HUES6 (cell line): Measurements from ENCODE around the gene TRIM54.
"Not testable (repeated sequence)": the region's sequence is repeated elsewhere in the genome, so short reads cannot be mapped to it uniquely, and the experiment has no call there.

Experiments
- H3K27ac ChIP-seq: 2 replicates; pipeline ENCODE4 v1.7.0; 2013; ENCODE audit warnings: low read depth, mild to moderate bottlenecking, low read length, inconsistent platforms
- H3K27me3 ChIP-seq: 2 replicates; pipeline ENCODE4 v1.6.1; 2013; ENCODE audit warnings: low read length; ENCODE audit not compliant: control insufficient read depth, insufficient read depth
- H3K36me3 ChIP-seq: 2 replicates; pipeline ENCODE4 v1.6.1; 2013; ENCODE audit warnings: low read length; ENCODE audit not compliant: control insufficient read depth, insufficient read depth
- H3K4me1 ChIP-seq: 2 replicates; pipeline ENCODE4 v1.6.1; 2013; ENCODE audit warnings: low read length; ENCODE audit not compliant: control insufficient read depth, insufficient read depth
- H3K4me3 ChIP-seq: 2 replicates; pipeline ENCODE4 v1.5.1; 2013; ENCODE audit warnings: low read depth, low read length
- H3K9ac ChIP-seq: one replicate; pipeline ENCODE4 v1.6.1; 2013; ENCODE audit warnings: mild to moderate bottlenecking, low read length
- H3K9me3 ChIP-seq: 2 replicates; pipeline ENCODE4 v1.6.1; 2013; ENCODE audit warnings: low read depth, low read length; ENCODE audit not compliant: control insufficient read depth, insufficient read depth

TRIM54 gene

GRCh38 chr2:27258051-27258450 is 24.2 kb upstream of the TRIM54 start:
- Histone ChIP-seq H3K36me3 (no peaks in the 10 kb centered on the region), H3K9ac (no peak overlapping the region), H3K27me3 (peaks cover 61% of the 10 kb centered on the region), H3K9me3 (no peaks in the 10 kb centered on the region), H3K4me3 (no peak overlapping the region), H3K4me1 (0 out of 2 replicates have a peak, but pooled peaks cover 6% of the 10 kb centered on the region), H3K27ac (no peak overlapping the region)

DNA sequence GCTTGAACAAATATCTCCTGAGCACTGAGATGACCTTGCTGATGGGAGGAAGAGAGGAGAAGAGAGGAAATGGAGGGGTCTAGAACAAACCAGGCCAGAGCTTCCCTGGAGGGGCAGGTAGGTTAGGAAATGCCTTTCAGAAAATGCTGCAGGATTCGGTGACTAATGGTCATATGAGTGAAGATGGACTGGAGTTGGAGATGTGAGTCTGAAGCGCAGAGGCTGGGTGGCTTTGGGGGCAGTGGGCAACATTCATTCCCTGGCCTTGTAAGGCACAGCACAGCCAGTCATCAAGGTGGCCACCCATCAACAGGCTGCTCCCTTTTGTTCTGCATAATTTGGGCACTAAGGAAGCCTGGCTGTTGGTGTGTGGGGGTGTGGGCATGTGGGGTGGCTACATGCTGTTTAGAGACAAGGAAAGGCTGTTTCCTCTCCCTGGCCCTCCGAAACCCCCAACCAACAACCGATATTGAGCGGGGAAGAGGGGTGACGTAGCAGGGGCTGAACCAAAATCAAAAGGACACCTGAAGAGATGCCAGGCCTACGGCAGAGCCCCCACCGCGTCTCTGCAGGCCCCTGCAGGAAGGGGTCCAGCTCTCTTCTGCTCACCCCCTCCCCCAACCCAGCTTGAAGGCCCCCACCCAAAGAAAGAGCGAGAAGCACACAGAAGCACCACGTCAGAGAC is 20.8 kb upstream of the TRIM54 start:
- H3K9me3 ChIP-seq: no peaks in the 10 kb centered on the region
- H3K4me1 ChIP-seq: peaks cover 15% of the 10 kb centered on the region
- peak overlapping the region; percentile 56 for H3K4me3 ChIP-seq
- H3K27me3 ChIP-seq: peaks cover 91% of the 10 kb centered on the region
- no peak overlapping the region for H3K9ac ChIP-seq
- no peak overlapping the region for H3K27ac ChIP-seq
- H3K36me3 ChIP-seq: no peaks in the 10 kb centered on the region

DNA sequence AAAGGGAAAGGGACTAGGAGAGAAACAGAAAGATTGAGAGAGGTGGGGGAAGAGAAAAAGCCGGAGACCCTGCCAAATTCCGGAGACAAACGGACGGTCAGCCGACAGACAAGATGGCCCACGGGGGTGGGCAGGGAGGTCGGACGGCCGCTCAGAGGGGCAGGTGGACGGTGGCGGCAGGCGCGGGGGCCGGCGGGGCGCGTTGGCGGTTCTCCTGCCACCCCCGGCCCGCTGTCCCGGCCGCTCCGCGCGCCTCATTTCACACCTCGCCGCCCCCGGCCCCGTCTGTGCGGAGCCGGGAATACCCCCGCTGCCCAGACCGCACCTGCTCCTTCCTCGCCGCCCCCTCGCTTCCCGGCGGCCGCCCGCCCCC is 20.3 kb upstream of the TRIM54 start:
- no peak overlapping the region for H3K9ac ChIP-seq
- peaks cover 92% of the 10 kb centered on the region for H3K27me3 ChIP-seq
- H3K36me3 ChIP-seq: no peaks in the 10 kb centered on the region

DNA sequence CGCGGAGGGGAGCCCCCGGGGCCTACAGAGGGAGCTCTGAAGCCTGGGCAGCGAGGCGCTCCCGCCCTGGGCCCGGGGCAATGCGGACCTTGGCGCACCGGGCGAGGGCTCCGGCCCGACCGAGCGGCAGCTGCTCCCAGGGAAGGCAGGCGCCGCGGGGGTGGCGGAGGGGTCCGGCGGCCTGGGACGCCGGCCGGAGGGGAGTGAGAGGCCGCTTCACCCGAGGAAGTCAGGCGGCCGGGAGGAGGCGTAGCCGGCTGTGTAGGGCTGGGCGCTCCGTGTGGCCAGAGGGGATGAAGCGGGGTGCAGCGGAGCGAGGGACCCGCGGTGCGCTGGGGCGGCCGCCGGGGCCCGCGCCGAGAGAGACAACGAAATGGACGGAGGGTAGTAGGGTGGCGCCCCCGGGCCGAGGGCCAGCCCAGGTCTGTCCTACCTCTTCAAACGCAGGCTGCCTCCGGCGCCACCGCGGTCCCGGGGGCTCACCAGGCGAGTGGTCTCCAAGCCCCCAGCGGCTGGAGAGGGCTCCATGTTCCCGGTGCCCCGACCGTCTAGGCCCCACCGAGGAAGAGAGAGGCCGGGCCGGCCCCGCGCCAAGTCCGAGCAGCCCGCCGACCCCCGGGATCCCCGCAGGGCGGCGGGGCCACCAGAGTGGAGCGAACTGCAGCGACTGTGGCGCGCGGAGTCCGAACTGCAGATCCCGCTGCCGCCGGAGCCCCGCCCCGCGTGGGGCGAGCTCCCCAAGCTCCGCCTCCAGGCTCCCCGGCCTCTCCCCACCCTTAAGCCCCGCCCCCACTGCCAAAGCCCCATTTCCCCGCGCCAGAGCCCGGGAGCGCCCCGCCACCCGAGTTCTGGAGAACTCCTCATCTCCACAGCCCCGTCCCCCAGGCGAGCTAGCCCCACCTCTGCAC is 19.6 kb upstream of the TRIM54 start, which contains the start of gene SLC30A3:
SLC30A3 (minus strand) TSS at position 669 of the 908 bp plus-strand sequence; CDS start at position 528, 141 bp downstream.
- Histone ChIP-seq H3K4me3 (peak within 1 kb of the TSS; percentile 56), H3K27ac (no peak within 1 kb of the TSS), H3K9ac (no peak within 1 kb of the TSS)

More for the DNA sequence above, 20.3 kb upstream of the TRIM54 start:
- no peak overlapping the region for H3K27ac ChIP-seq
- peaks cover 15% of the 10 kb centered on the region for H3K4me1 ChIP-seq
- H3K4me3 ChIP-seq: peak overlapping the region; percentile 56
- no peaks in the 10 kb centered on the region for H3K9me3 ChIP-seq

GRCh38 chr2:27263287-27264252 is 18.7 kb upstream of the TRIM54 start:
- Histone ChIP-seq H3K27ac (no peak overlapping the region), H3K36me3 (no peaks in the 10 kb centered on the region), H3K4me3 (peak overlapping the region; percentile 56), H3K9ac (no peak overlapping the region), H3K27me3 (peaks cover 87% of the 10 kb centered on the region), H3K4me1 (peaks cover 15% of the 10 kb centered on the region), H3K9me3 (no peaks in the 10 kb centered on the region)

More for the DNA sequence above, 19.6 kb upstream of the TRIM54 start, which contains the start of gene SLC30A3:
- Histone ChIP-seq H3K36me3 (no peaks in the 10 kb centered on the region), H3K27me3 (peaks cover 91% of the 10 kb centered on the region), H3K4me1 (peaks cover 15% of the 10 kb centered on the region), H3K9me3 (no peaks in the 10 kb centered on the region)

DNA sequence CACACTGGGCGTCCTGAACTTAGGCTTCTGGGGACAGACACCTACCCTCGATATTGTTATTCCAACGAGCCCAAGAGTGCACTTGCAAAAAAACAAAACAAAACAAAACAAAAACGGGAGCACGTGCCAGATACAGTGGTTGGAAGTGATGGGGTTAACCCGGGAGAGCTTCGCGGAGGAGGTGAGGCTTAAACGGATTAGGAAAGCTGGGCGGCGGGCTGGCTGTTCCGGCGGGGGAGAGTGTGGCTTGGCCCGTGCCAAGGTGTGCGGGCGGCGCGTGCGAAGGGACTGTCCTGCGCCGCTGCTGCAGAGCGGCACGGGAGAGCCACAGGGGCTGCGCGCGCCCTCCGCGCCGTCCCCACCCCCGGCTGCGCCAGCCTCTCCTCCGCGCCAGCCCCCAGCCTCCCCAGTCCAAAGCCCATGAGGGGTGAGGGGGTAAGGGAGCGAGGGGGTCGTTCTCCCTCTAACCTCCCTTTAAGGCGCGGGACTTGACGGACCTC is 17.9 kb upstream of the TRIM54 start:
- no peaks in the 10 kb centered on the region for H3K36me3 ChIP-seq
- H3K9ac ChIP-seq: peak overlapping the region; percentile 25
- H3K4me1 ChIP-seq: peaks cover 15% of the 10 kb centered on the region
- no peak overlapping the region for H3K27ac ChIP-seq
- H3K9me3 ChIP-seq: no peaks in the 10 kb centered on the region
- H3K27me3 ChIP-seq: peaks cover 81% of the 10 kb centered on the region
- peak overlapping the region; percentile 56 for H3K4me3 ChIP-seq

DNA sequence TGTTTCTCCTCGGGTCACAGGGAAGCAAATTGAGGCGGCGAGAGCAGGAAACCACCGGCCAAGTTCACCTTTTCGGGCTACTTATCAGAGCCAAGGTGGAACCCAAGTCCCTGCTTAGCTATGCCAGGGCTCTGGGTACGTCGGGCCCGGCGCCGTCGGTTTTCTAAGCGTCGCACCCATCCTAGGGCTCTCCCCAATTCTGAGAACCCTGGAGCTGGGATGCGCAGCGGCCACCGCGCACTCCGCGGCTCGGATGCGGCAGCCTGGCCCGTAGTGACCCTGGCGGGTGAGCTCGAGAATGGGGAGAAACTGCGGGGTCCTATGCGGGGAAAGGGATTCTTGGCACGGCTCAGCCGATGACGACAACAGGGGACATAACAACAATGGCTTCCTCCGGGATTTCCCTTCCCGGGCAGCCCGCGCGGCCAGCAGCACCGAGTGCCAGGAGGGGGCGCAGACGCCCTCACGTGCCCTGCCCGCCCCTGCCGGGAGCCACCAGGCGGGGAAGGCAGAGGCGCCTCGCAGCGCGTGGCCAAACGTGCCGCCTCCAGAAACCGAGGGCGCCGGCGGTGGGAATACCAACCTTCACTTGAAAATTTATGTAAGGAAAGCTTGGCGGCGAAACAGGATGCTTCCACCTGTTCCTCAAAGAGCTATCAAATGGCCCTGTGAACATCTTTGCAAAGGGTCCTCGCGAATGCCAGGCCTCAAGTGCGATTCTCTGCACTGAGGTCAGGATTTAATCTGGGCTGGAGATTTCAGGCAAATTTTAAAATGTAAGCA is 17.3 kb upstream of the TRIM54 start:
- no peaks in the 10 kb centered on the region for H3K9me3 ChIP-seq
- peaks cover 75% of the 10 kb centered on the region for H3K27me3 ChIP-seq
- H3K27ac ChIP-seq: no peak overlapping the region
- peak overlapping the region; percentile 56 for H3K4me3 ChIP-seq
- peak overlapping the region; percentile 25 for H3K9ac ChIP-seq
- H3K36me3 ChIP-seq: no peaks in the 10 kb centered on the region
- H3K4me1 ChIP-seq: peaks cover 15% of the 10 kb centered on the region

DNA sequence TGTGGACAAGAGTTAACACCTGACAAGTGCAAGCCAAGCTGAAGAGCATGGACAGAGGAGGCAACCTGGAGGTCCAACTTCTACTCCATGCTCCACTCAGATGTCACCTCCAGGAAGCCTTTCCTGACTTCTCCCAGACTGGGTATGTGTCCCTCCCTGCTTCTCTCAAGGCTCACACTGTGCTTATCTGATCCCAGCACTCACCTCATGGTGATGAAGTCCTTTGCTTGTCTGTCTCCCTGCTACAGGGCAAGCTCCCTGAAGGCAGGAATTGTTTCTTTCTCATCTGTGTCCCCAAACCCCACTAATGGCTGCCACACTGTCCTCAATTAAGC is 16.7 kb upstream of the TRIM54 start:
- peaks cover 69% of the 10 kb centered on the region for H3K27me3 ChIP-seq
- H3K4me1 ChIP-seq: peaks cover 15% of the 10 kb centered on the region
- H3K36me3 ChIP-seq: no peaks in the 10 kb centered on the region
- no peak overlapping the region; the same call in 1 of the 2 replicates for H3K4me3 ChIP-seq
- H3K9ac ChIP-seq: no peak overlapping the region
- no peak overlapping the region for H3K27ac ChIP-seq
- H3K9me3 ChIP-seq: no peaks in the 10 kb centered on the region

GRCh38 chr2:27268296-27268695 is 13.9 kb upstream of the TRIM54 start:
- H3K9me3 ChIP-seq, H3K27ac ChIP-seq, H3K4me3 ChIP-seq, H3K9ac ChIP-seq, H3K36me3 ChIP-seq: not testable (repeated sequence)
- H3K27me3 ChIP-seq: peaks cover 41% of the 10 kb centered on the region
- H3K4me1 ChIP-seq: peaks cover 11% of the 10 kb centered on the region

DNA sequence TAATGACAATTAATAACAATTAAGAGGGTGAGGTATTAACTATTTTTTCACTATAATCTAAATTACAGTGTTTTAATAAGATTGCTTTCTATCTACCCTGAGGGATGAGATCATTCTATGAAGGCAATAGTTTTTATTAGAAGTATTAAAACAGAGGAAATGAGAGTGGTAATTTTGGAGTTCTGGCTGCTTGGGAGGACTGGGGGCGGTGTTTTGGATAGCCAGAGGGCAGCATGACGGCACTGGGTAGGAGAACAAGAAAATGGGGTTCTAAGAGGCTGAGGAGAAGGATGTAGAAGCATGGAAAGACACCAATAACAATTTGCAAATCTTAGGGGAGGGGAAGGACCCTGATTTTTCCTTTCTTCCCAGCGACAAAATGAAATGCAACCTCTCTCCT is 12.1 kb upstream of the TRIM54 start:
- H3K9me3 ChIP-seq: no peaks in the 10 kb centered on the region
- no peak overlapping the region for H3K27ac ChIP-seq
- H3K4me1 ChIP-seq: peaks cover 9% of the 10 kb centered on the region; the same call in 1 of the 2 replicates
- peaks cover 23% of the 10 kb centered on the region for H3K27me3 ChIP-seq
- no peaks in the 10 kb centered on the region for H3K36me3 ChIP-seq
- no peak overlapping the region for H3K9ac ChIP-seq
- no peak overlapping the region for H3K4me3 ChIP-seq
